Neuronal stem cell (in vitro differentiated cells): ENCODE results near the gene SPDYA.

ENCODE experiments used
- DNase-seq: peaks from one replicate; pipeline ENCODE4 v3.0.0-alpha.2; 2013; ENCODE audit warnings: low spot score
- H2AFZ ChIP-seq: one replicate; pipeline ENCODE4 v1.6.1; 2013; ENCODE audit warnings: mild to moderate bottlenecking, low read length, inconsistent platforms
- H2AK5ac ChIP-seq: 2 replicates; pipeline ENCODE4 v1.6.1; 2013; ENCODE audit warnings: low read depth, mild to moderate bottlenecking, inconsistent platforms, low read length, moderate library complexity, mixed read lengths
- H2BK120ac ChIP-seq: 2 replicates; pipeline ENCODE4 v1.6.1; 2013; ENCODE audit warnings: low read depth, mild to moderate bottlenecking, inconsistent platforms, low read length, moderate library complexity, mixed read lengths
- H2BK12ac ChIP-seq: one replicate; pipeline ENCODE4 v1.6.1; 2013; ENCODE audit warnings: low read length, inconsistent platforms
- H2BK15ac ChIP-seq: 2 replicates; pipeline ENCODE4 v1.6.1; 2013; ENCODE audit warnings: mild to moderate bottlenecking, low read length, inconsistent platforms, mixed read lengths
- H2BK5ac ChIP-seq: one replicate; pipeline ENCODE4 v1.6.1; 2013; ENCODE audit warnings: inconsistent platforms, mild to moderate bottlenecking, low read length, moderate library complexity
- H3K14ac ChIP-seq: one replicate; pipeline ENCODE4 v1.6.1; 2013; ENCODE audit warnings: low read length, inconsistent platforms
- H3K18ac ChIP-seq: 2 replicates; pipeline ENCODE4 v1.6.1; 2013; ENCODE audit warnings: low read length, inconsistent platforms
- H3K23ac ChIP-seq: 2 replicates; pipeline ENCODE4 v1.6.1; 2013; ENCODE audit warnings: low read depth, mild to moderate bottlenecking, mixed read lengths, low read length, inconsistent platforms; ENCODE audit not compliant: poor library complexity
- H3K27ac ChIP-seq: replicated peaks from 3 replicates; pipeline ENCODE4 v1.5.1; 2013; ENCODE audit warnings: low read length, inconsistent platforms
- H3K27me3 ChIP-seq, 3 experiments: 2 replicates each; pipeline ENCODE4 v1.6.1; 2013; ENCODE audit warnings: low read length in 3 of 3, mild to moderate bottlenecking in 2 of 3, inconsistent platforms in 1 of 3, low read depth in 1 of 3, mixed read lengths in 1 of 3, moderate library complexity in 1 of 3; ENCODE audit not compliant: control insufficient read depth in 3 of 3, insufficient read depth in 3 of 3
- H3K36me3 ChIP-seq, 2 donors: replicated peaks in 1 of 2; 2 replicates each; pipeline ENCODE4 v1.6.1; 2013; ENCODE audit warnings: low read length in 2 of 2; ENCODE audit not compliant: control insufficient read depth in 2 of 2, insufficient read depth in 2 of 2
- H3K4ac ChIP-seq: 2 replicates; pipeline ENCODE4 v1.6.1; 2013; ENCODE audit warnings: inconsistent platforms, mild to moderate bottlenecking, low read length, moderate library complexity
- H3K4me1 ChIP-seq, 2 donors: 1 replicate in 1 of 2; 2 replicates in 1 of 2; pipeline ENCODE4 v1.6.1; 2013; ENCODE audit warnings: low read length in 2 of 2, low read depth in 1 of 2; ENCODE audit not compliant: control insufficient read depth in 2 of 2, insufficient read depth in 1 of 2
- H3K4me2 ChIP-seq: one replicate; pipeline ENCODE4 v1.6.1; 2013; ENCODE audit warnings: mild to moderate bottlenecking, low read length, inconsistent platforms; ENCODE audit not compliant: insufficient read depth, poor library complexity, severe bottlenecking
- H3K4me3 ChIP-seq, 2 donors: 2 replicates each; pipeline ENCODE4 v1.5.1; 2013; ENCODE audit warnings: low read length in 2 of 2, mild to moderate bottlenecking in 2 of 2, inconsistent platforms in 1 of 2, moderate library complexity in 1 of 2
- H3K79me1 ChIP-seq: one replicate; pipeline ENCODE4 v1.6.1; 2013; ENCODE audit warnings: low read depth, mild to moderate bottlenecking, inconsistent platforms, low read length, moderate library complexity
- H3K9ac ChIP-seq: one replicate; pipeline ENCODE4 v1.6.1; 2013; ENCODE audit warnings: mild to moderate bottlenecking, low read depth, low read length, inconsistent platforms; ENCODE audit not compliant: poor library complexity
- H3K9me3 ChIP-seq, 2 donors: replicated peaks in 1 of 2; 2 replicates each; pipeline versions ENCODE3 to v1.6.1; 2013; ENCODE audit warnings: low read length in 2 of 2, mild to moderate bottlenecking in 2 of 2, inconsistent platforms in 1 of 2, low read depth in 1 of 2, mixed read lengths in 1 of 2, moderate library complexity in 1 of 2; ENCODE audit not compliant: control insufficient read depth in 2 of 2, insufficient read depth in 1 of 2
- H4K8ac ChIP-seq: one replicate; pipeline ENCODE4 v1.6.1; 2013; ENCODE audit warnings: low read depth, mild to moderate bottlenecking, inconsistent platforms, low read length, moderate library complexity
- H4K91ac ChIP-seq: one replicate; pipeline ENCODE4 v1.6.1; 2013; ENCODE audit warnings: low read length, low read depth, mild to moderate bottlenecking, inconsistent platforms; ENCODE audit not compliant: poor library complexity
- WGBS, 2 donors: extraction: QIAGEN DNeasy Blood & Tissue Kit; methylation state at CpG; one replicate each; pipeline ENCODE4 v1.1.7; 2013; ENCODE audit warnings: missing lambda C conversion rate in 2 of 2, mixed read lengths in 1 of 2; ENCODE audit not compliant: insufficient read length in 2 of 2, insufficient replicate concordance in 1 of 2; ENCODE audit errors: extremely low coverage in 2 of 2; 5-methylcytosine and 5-hydroxymethylcytosine counted together

SPDYA gene

GRCh38 chr2:28801726-28802125 is 8.9 kb upstream of the SPDYA start:
- no peaks in the 10 kb centered on the region for H3K4me1 ChIP-seq
- WGBS, 2 donors = no CpG with 5 or more reads among the region's 3 CpGs
- H4K8ac ChIP-seq = no peak overlapping the region
- no peak overlapping the region for H3K9ac ChIP-seq
- no peak overlapping the region for H3K27ac ChIP-seq
- no peak overlapping the region for H2BK5ac ChIP-seq
- no peak overlapping the region for H2BK12ac ChIP-seq
- no peak overlapping the region for H4K91ac ChIP-seq
- H3K18ac ChIP-seq = no peak overlapping the region
- H3K9me3 ChIP-seq = peaks cover 0 to 12% of the 10 kb centered on the region in 2 donors
- H2AK5ac ChIP-seq = no peak overlapping the region
- DNase-seq = no peak
- H2BK15ac ChIP-seq = no peak overlapping the region
- H2BK120ac ChIP-seq = no peak overlapping the region
- H3K14ac ChIP-seq = no peak overlapping the region
- no peaks in the 10 kb centered on the region for H3K79me1 ChIP-seq
- H3K4ac ChIP-seq = no peak overlapping the region
- H3K23ac ChIP-seq = no peak overlapping the region
- no peak overlapping the region for H3K4me2 ChIP-seq
- no peaks in the 10 kb centered on the region for H3K27me3 ChIP-seq
- no peak overlapping the region for H3K4me3 ChIP-seq
- H3K36me3 ChIP-seq = peaks cover 0 to 97% of the 10 kb centered on the region in 2 donors
- H2AFZ ChIP-seq = no peak overlapping the region

DNA sequence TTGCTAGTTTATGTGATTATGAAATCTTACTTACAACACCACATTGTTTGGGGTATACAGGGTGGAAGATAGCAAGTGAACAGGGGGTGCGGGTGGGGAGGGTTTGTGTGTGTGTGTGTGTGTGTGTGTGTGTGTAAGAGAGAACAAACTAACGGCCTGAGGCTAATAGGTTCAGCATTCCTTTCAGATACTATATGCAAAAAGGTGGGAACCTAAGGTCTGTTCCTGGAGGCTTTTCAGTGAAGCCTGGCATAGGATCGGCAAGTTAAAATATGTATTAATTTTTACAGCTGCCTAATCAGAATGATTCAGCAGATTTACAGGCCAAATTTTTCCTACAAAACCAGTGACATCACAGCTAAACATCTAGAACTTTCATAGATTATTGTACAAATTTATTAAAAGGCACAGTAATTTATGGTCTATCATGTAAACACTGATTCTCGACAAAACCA is 7.6 kb upstream of the SPDYA start:
- DNase-seq = no peak
- no peaks in the 10 kb centered on the region for H3K79me1 ChIP-seq
- no peak overlapping the region for H2BK120ac ChIP-seq
- H2AFZ ChIP-seq = no peak overlapping the region
- WGBS, 2 donors = no CpG with 5 or more reads among the region's 4 CpGs
- peaks cover 0 to 95% of the 10 kb centered on the region in 2 donors for H3K36me3 ChIP-seq
- H3K4me3 ChIP-seq = no peak overlapping the region
- no peak overlapping the region for H4K8ac ChIP-seq
- H3K9ac ChIP-seq = no peak overlapping the region
- no peak overlapping the region for H2AK5ac ChIP-seq
- H2BK15ac ChIP-seq = no peak overlapping the region
- H3K4ac ChIP-seq = no peak overlapping the region
- no peak overlapping the region for H3K27ac ChIP-seq
- H3K4me1 ChIP-seq = no peaks in the 10 kb centered on the region
- H3K18ac ChIP-seq = no peak overlapping the region
- H3K4me2 ChIP-seq = no peak overlapping the region
- H2BK12ac ChIP-seq = no peak overlapping the region
- H3K14ac ChIP-seq = no peak overlapping the region
- no peak overlapping the region for H2BK5ac ChIP-seq
- H3K23ac ChIP-seq = no peak overlapping the region
- no peak overlapping the region for H4K91ac ChIP-seq
- H3K9me3 ChIP-seq = peaks cover 0 to 8% of the 10 kb centered on the region in 2 donors
- H3K27me3 ChIP-seq = no peaks in the 10 kb centered on the region

GRCh38 chr2:28809927-28810326 is 707 bp upstream of the SPDYA start:
- WGBS, 2 donors = no CpG with 5 or more reads among the region's 10 CpGs
- H4K8ac ChIP-seq = no peak overlapping the region
- H2AK5ac ChIP-seq = no peak overlapping the region
- H3K4me2 ChIP-seq = peak overlapping the region; percentile 83
- no peak overlapping the region for H3K23ac ChIP-seq
- H2BK12ac ChIP-seq = no peak overlapping the region
- H3K79me1 ChIP-seq = peaks cover 1% of the 10 kb centered on the region
- H4K91ac ChIP-seq = no peak overlapping the region
- peak overlapping the region in 1 of 2 donors; percentile 86 for H3K4me3 ChIP-seq
- H2BK120ac ChIP-seq = no peak overlapping the region
- no peak overlapping the region for H3K9ac ChIP-seq
- no peak overlapping the region for H2BK5ac ChIP-seq
- peaks cover 0 to 45% of the 10 kb centered on the region in 2 donors for H3K36me3 ChIP-seq
- no peak overlapping the region for H2AFZ ChIP-seq
- no peak overlapping the region for H3K4ac ChIP-seq
- no peak overlapping the region for H2BK15ac ChIP-seq
- H3K27ac ChIP-seq = peak overlapping the region; percentile 75
- peaks cover 0 to 6% of the 10 kb centered on the region in 2 donors for H3K4me1 ChIP-seq
- peaks cover 0 to 8% (median 0%) of the 10 kb centered on the region in 3 experiments for H3K27me3 ChIP-seq
- H3K14ac ChIP-seq = no peak overlapping the region
- DNase-seq = no peak
- H3K18ac ChIP-seq = no peak overlapping the region
- peaks cover 0 to 2% of the 10 kb centered on the region in 2 donors for H3K9me3 ChIP-seq

- no peak overlapping the region for H2BK12ac ChIP-seq
- no peaks in the 10 kb centered on the region for H3K27me3 ChIP-seq
- no peak overlapping the region for H4K91ac ChIP-seq
- H2BK5ac ChIP-seq = no peak overlapping the region
- no peaks in the 10 kb centered on the region for H3K36me3 ChIP-seq
- H2AFZ ChIP-seq = no peak overlapping the region
- WGBS, 2 donors = no CpG with 5 or more reads among the region's 3 CpGs
- H3K4me3 ChIP-seq = no peak overlapping the region
- no peak overlapping the region for H2BK15ac ChIP-seq
- H3K23ac ChIP-seq = no peak overlapping the region
- H3K18ac ChIP-seq = no peak overlapping the region
- no peak overlapping the region for H3K9ac ChIP-seq
- H3K79me1 ChIP-seq = no peaks in the 10 kb centered on the region
- H2AK5ac ChIP-seq = no peak overlapping the region
- DNase-seq = no peak
- H4K8ac ChIP-seq = no peak overlapping the region
- no peak overlapping the region for H3K4ac ChIP-seq
- no peak overlapping the region for H2BK120ac ChIP-seq
- H3K4me2 ChIP-seq = no peak overlapping the region
- H3K9me3 ChIP-seq = no peaks in the 10 kb centered on the region
- no peaks in the 10 kb centered on the region for H3K4me1 ChIP-seq
- no peak overlapping the region for H3K14ac ChIP-seq
- H3K27ac ChIP-seq = no peak overlapping the region
These were observed 7.4 kb downstream of the SPDYA start for GRCh38 chr2:28818053-28818452.
